ENCODE results near the gene CCNL2. TPM values are rescaled to one million over a fixed set of nuclear protein-coding genes. Genes with fewer than 3 reads are reported as not detected.
A peak's percentile ranks its signal among the peaks of the same experiment; 100 is the strongest.

The CCNL2 gene
- total RNA-seq, 1 experiment from 2014 or later: 206 TPM

GRCh38 chr1:1407636-1408318 lies 8.6 kb upstream of the CCNL2 start:
- no peaks in the 10 kb centered on the region for H3K9me3 ChIP-seq (ENCODE audit: low read depth, low read length, poor library complexity, severe bottlenecking)
- no peak for TF ChIP-seq CTCF (conservative IDR thresholded peaks at IDR 0.05; ENCODE audit: low read depth, low read length)
- no peak for TF ChIP-seq EZH2 (IDR thresholded peaks at IDR 0.05; ENCODE audit: borderline replicate concordance, low read depth, low read length, poor library complexity, severe bottlenecking)
- peaks cover 19% of the 10 kb centered on the region for H3K4me1 ChIP-seq (ENCODE audit: insufficient read depth, low read length, poor library complexity, severe bottlenecking)
- ChIA-PET POLR2A (ENCODE audit: low non-redundant PET) (interaction anchor here (1.0 kb wide), 1 partner anchor 33 kb away, joined by 3 read pairs; the partner anchor contains the start of gene AURKAIP1), CTCF (interaction anchor here (0.6 to 1.0 kb wide), 2 partner anchors 12 to 99 kb away, joined by 4 to 6 read pairs; no protein-coding TSS in a partner anchor)
- peak overlapping the region; percentile 98 for H3K4me3 ChIP-seq (ENCODE audit: low read depth, low read length, poor library complexity, severe bottlenecking)
- peak; percentile 55 for DNase-seq (ENCODE audit: low spot score)
- BruUV-seq (replicated peaks): no TSS peak
- peak overlapping the region; percentile 94 for H3K27ac ChIP-seq (ENCODE audit: low read depth, low read length, poor library complexity, severe bottlenecking)
- no peaks in the 10 kb centered on the region for H3K27me3 ChIP-seq (replicated peaks; ENCODE audit: insufficient read depth, low read depth, low read length, poor library complexity)
- peaks cover 30% of the 10 kb centered on the region for H3K36me3 ChIP-seq (ENCODE audit: insufficient read depth, low read length, poor library complexity, severe bottlenecking)
- intact Hi-C loops (cut with micrococcal nuclease; ENCODE audit: unreplicated experiment): loop anchor here (1.0 kb wide), 1 partner anchor 32 kb away; the partner anchor contains the start of gene AURKAIP1

GRCh38 chr1:1406821-1407635 lies 7.9 kb upstream of the CCNL2 start, which contains the start of gene MRPL20:
Gene MRPL20 (minus strand): TSS chr1:1407293. CDS start chr1:1407217, 76 bp downstream.
- H3K4me1 ChIP-seq (ENCODE audit: insufficient read depth, low read length, poor library complexity, severe bottlenecking): peaks cover 19% of the 10 kb centered on the region
- BruUV-seq (replicated peaks): no TSS peak
- peak within 1 kb of the TSS; percentile 94 for H3K27ac ChIP-seq (ENCODE audit: low read depth, low read length, poor library complexity, severe bottlenecking)
- no peaks in the 10 kb centered on the region for H3K9me3 ChIP-seq (ENCODE audit: low read depth, low read length, poor library complexity, severe bottlenecking)
- DNase-seq (ENCODE audit: low spot score): peak; percentile 96
- POLR2A ChIA-PET (ENCODE audit: low non-redundant PET): interaction anchor here (1.0 kb wide), 1 partner anchor 32 kb away, joined by 3 read pairs; the partner anchor contains the start of gene AURKAIP1
- no peaks in the 10 kb centered on the region for H3K27me3 ChIP-seq (replicated peaks; ENCODE audit: insufficient read depth, low read depth, low read length, poor library complexity)
- intact Hi-C loops (cut with micrococcal nuclease; ENCODE audit: unreplicated experiment): loop anchor here (1.0 kb wide), 1 partner anchor 32 kb away; the partner anchor contains the start of gene AURKAIP1
- TF ChIP-seq EZH2 (IDR thresholded peaks at IDR 0.05; ENCODE audit: borderline replicate concordance, low read depth, low read length, poor library complexity, severe bottlenecking): no peak
- TF ChIP-seq CTCF (conservative IDR thresholded peaks at IDR 0.05; ENCODE audit: low read depth, low read length): no peak
- peak within 1 kb of the TSS; percentile 98 for H3K4me3 ChIP-seq (ENCODE audit: low read depth, low read length, poor library complexity, severe bottlenecking)
- CTCF ChIA-PET: interaction anchor here (1.0 kb wide), 1 partner anchor 13 kb away, joined by 4 read pairs; no protein-coding TSS in a partner anchor
- peaks cover 36% of the 10 kb centered on the region for H3K36me3 ChIP-seq (ENCODE audit: insufficient read depth, low read length, poor library complexity, severe bottlenecking)

- intact Hi-C loops (cut with micrococcal nuclease; ENCODE audit: unreplicated experiment): no loop called here
- H3K36me3 ChIP-seq (ENCODE audit: insufficient read depth, low read length, poor library complexity, severe bottlenecking): peaks cover 43% of the 10 kb centered on the region
Measured at GRCh38 chr1:1406101-1406820, 7.1 kb upstream of the CCNL2 start.

More at GRCh38 chr1:1406101-1406820, 7.1 kb upstream of the CCNL2 start:
- ChIA-PET POLR2A (ENCODE audit: low non-redundant PET) (no interaction called here), CTCF (no interaction called here)
- Histone ChIP-seq H3K9me3 (ENCODE audit: low read depth, low read length, poor library complexity, severe bottlenecking) (no peaks in the 10 kb centered on the region), H3K27me3 (replicated peaks; ENCODE audit: insufficient read depth, low read depth, low read length, poor library complexity) (no peaks in the 10 kb centered on the region), H3K4me1 (ENCODE audit: insufficient read depth, low read length, poor library complexity, severe bottlenecking) (peaks cover 19% of the 10 kb centered on the region), H3K4me3 (ENCODE audit: low read depth, low read length, poor library complexity, severe bottlenecking) (peak overlapping the region; percentile 98), H3K27ac (ENCODE audit: low read depth, low read length, poor library complexity, severe bottlenecking) (peak overlapping the region; percentile 94)
- TF ChIP-seq EZH2 (IDR thresholded peaks at IDR 0.05; ENCODE audit: borderline replicate concordance, low read depth, low read length, poor library complexity, severe bottlenecking) (no peak), CTCF (conservative IDR thresholded peaks at IDR 0.05; ENCODE audit: low read depth, low read length) (no peak)
- no peak for DNase-seq (ENCODE audit: low spot score)
- BruUV-seq (replicated peaks): no TSS peak
